GM21737 (cell line): ENCODE results near the gene ST3GAL3.
"Not testable (repeated sequence)": the region's sequence is repeated elsewhere in the genome, so short reads cannot be mapped to it uniquely, and the experiment has no call there.

ENCODE experiments used
- ATAC-seq: cut with Tn5 transposase; IDR thresholded peaks from one replicate; pipeline ENCODE4 v1.9.1; 2021; ENCODE audit warnings: mild to moderate bottlenecking, moderate library complexity; ENCODE audit not compliant: unreplicated experiment

ST3GAL3 gene

DNA sequence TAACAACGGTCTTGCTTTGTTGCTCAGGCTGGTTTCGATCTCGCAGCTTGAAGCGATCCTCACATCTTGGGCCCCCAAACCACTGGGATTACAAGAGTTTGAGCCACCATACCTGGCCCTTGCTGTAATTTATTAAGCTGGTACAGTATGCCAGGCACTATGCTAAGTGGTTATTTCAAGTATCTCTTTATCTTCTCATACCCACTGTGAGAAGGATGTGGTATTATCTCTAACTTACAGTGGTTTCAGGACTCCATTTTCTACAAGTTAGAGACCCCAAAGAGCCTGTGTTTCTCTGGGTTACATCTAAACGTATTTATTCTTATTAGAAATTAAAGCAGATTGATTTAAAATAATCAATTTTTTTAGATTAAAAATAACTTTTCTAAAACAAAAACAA is 8.1 kb upstream of the ST3GAL3 start:
- ATAC-seq: no peak

- ATAC-seq: no peak
These were observed 3.5 kb upstream of the ST3GAL3 start for GRCh38 chr1:43703836-43704235.

DNA sequence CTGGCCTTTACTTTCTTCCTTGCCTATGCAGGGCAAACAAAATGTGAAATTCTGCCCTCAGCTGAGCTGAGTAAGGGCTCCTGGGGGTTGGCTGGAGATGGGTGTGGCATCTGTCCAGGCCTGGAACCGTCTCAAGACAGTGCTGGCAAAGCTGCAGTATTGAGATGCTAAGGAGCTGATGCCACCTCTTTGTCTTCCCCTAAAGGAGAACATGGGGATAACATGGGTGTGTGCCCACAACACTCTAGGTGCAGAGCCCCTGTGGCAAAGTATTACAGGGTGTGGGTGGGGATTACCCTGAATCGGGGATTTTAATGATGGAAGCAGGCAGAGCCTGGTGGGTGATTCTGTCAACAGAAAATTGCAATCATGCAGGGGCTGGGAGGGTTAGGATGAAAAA is 2.5 kb upstream of the ST3GAL3 start:
- ATAC-seq: no peak

- no peak for ATAC-seq
These were observed 2.0 kb upstream of the ST3GAL3 start for GRCh38 chr1:43705334-43705733.

DNA sequence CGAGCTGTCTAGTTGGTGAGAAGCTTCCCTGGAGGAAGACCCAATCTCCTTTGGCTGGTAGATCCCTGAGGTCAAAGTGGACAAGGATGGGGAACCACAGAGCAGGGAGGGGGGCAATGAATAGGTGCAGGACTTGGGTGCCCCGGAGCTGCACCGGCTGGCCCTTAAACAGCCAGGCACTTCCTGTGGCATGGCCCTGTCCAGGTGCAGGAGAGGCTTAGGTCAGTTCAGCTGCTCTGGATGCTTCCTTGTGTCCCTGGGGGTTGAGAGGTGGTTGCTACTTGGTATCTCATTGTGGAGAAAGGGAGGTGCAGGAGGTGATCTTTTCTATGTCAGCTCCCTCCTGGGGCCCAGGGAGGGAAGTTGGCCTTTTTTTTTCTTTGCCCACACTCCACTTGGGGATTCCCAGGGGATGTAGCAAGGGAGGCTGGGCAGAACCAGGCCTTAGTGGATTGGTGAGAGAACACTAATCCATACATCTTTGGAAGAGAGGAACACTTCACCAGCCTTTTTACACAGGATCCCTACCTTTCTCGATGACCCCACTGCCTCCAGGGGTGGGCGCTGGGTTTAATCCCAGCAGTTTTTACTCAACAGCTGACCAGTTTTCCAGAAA is 1.2 kb upstream of the ST3GAL3 start:
- ATAC-seq: no peak

DNA sequence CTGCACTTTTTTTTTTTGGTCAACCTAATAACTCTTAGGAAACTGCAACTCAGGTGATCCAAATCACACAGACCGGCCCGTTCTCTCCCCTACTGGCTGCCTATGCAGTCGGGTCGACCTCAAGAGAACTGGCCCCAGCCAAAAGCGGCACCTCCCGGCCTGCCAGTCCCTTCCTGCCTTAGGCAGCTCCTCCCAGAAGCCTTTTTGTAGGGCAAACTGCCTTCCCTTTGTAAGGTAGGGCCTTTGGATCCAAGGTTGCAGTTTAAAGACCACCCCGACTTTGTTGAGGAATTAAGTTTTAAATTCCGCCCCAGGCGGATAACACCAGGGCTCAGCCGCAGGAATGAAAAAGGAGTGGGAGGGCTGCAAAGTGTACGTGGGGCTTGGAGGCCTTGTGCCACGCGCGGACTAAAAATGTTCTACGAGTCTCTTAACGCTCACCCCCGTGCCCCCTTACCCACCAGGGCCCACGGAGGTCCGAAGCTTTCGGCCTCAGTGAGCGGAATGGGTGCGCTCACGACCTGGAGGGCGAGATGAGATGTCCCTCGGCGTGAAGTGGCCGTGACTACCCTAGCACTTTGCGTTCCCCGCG is 642 bp upstream of the ST3GAL3 start:
- no peak for ATAC-seq

DNA sequence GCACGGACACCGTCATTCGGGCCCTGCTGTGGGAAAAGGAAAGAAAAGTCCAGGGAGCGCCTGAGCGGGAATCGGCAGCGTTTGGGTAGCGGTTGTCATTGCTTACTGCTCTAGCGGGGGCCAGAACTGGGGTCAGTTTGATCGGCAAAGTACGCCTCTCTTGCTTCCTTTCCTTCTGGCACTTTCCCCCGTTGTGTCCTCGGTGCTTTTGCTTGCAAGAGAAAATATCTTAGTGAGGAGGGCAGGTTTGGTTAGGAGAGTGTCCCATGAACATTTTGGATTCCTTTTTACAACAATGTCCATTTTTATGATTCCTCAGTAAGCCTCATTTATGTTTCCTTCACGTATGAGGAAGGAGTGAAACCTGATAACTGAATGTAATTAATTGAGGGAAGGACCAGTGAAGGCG is 670 bp downstream of the ST3GAL3 start:
- ATAC-seq: no peak

DNA sequence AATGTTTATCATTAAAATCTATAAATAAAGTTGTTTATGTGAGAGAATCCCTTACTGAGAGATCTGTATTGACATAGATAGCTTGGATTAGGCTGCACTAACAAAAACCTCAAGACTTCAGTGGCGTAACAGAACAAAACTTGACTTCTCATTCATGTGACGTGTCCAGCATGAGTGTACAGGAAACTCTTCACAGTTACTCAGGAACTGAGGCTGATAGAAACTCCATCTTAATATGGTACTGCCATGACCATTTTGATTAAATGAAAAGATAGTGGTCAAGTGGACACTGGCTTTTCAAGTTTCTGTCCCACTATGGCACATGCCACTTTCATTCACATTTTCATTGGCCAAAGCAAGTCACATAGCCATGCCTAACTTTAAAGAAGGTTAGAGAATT is 3.7 kb downstream of the ST3GAL3 start:
- ATAC-seq: no peak

- ATAC-seq: no peak
These were observed 4.4 kb downstream of the ST3GAL3 start for GRCh38 chr1:43711524-43712386.

GRCh38 chr1:43716559-43717281 is 9.4 kb downstream of the ST3GAL3 start:
- ATAC-seq: no peak

DNA sequence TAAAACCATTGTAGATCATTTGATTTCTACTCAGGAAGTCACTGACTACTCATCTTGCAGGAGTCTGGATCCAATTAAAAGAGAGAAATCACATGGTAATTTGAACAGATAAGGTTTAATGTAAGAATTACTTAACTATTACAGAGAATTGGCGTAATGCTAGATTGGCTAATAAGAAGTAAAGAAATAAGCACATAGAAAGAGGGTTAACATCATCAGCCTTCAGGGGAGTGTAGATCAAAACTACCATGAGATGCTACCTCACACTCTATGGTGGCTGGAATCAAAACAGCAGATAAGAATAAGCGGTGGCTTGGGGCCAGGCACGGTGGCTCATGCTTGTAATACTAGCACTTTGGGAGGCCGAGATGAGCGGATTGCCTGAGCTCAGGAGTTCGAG is 11.7 kb downstream of the ST3GAL3 start:
- ATAC-seq: no peak

DNA sequence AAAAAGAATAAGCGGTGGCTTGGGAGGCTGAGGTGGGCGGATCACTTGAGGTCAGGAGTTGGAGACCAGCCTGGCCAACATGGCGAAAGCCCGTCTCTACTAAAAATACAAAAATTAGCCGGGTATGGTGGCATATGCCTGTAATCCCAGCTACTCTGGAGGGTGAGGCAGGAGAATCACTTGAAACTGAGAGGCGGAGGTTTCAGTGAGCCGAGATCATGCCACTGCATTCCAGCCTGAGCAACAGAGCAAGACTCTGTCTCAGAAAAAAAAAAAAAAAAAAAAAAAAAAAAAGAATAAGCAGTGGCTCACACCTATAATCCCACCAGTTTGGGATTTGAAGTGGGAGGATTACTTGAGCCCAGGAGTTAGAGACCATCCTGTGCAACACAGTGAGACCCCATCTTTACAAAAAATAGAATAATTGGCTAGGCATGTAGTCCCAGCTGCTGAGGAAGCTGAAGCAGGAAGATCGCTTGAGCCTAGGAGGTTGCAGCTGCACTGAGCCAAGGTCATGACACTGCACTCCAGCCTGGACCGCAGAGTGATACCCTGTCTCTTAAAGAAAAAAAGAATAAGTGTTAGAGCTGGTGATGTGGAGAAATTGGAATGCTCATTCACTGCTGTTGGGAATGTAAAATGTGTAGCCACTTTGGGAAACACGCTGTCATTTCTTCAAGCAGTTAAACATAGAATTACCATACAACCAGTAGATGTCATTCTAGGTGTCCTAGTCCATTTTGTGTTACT is 12.5 kb downstream of the ST3GAL3 start:
- not testable (repeated sequence) for ATAC-seq

DNA sequence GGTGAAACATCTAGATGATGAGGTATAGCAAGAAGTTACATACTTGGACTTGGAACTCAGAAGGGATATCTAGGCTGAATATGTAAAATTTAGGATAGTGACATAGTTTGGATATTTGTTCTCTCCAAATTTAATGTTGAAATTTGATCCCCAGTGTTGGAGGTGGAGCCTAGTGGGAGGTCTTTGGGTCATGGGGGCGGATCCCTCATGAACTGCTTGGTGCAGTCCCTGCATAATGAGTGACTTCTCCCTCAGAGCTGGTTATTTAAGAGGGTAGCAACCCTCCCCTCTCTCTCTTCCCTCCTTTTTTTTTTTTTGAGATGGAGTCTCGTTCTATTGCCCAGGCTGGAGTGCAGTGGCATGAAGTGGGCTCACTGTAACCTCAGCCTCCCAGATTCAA is 15.5 kb downstream of the ST3GAL3 start:
- ATAC-seq: no peak

DNA sequence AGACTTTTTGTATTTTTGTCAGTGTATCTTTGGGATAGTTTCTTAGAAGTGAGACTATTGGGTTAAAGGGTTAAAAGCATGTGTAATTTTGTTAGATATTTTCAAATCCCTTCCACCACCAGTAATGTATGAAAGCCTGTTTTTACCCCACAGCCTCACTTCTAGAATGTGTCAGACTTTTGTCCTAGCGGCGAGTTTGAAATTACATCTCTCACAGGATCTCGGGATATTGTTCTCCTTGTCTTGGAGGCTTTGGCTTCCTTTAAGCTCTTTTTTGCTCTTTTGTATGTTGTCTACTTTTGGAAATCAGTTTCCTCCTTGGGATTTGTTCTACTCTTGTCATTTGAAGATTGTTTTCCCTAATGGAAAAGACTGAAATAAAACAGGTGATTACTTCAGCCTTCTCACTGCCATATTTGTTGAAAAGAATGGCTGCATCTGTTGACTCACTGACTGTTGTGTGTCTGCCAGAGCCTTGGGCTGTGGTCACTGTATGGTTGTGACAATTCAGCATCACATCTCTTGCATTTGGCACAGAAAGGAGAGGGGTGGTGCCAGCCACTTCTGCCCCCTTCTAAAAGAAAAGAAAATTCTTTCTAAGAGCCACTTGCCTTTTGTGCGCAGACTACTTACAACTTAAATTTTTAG is 22.6 kb downstream of the ST3GAL3 start:
- no peak for ATAC-seq

GRCh38 chr1:43731867-43732531 is 24.7 kb downstream of the ST3GAL3 start:
- ATAC-seq: no peak

- no peak for ATAC-seq
These were observed 29.5 kb downstream of the ST3GAL3 start for GRCh38 chr1:43736819-43737218.

DNA sequence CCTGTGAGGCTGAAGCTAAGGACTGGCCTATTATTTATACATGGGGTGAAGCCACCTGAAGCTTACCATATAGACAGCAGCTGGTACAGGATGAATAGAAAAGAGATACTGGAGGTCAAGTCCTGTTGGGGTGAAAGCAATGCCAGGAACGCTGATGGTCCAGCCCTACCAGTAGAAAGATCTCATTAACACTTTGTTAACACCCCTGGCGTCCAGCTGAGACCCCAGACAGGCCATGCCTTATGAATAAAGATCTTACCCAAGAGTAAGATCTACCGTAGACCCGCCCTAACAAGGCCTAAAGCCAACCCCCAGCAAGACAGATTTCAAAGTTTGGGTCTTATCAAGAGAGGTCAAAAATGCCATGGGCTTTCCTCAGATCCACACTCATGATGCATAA is 34.7 kb downstream of the ST3GAL3 start:
- ATAC-seq: no peak

DNA sequence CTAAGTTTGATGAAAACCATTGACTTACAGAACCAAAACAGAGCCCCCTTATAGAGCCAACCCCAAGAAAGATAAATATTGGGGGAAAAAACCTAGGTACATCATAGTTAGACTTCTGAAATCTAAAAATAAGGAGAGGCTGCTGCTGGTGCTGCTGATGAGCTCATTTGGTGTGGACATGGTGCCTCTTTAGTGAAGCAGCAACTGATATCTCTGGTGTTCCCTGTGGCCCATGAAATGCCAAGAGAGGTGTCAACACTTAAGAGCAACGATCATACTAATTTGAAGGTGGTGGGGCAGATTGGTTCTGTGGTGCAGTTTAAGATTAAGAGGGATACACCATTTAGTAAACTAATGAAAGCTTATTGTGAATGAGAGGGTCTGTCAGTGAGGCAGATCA is 35.9 kb downstream of the ST3GAL3 start:
- no peak for ATAC-seq

- ATAC-seq: no peak
These were observed 40.4 kb downstream of the ST3GAL3 start for GRCh38 chr1:43747736-43748135.

- no peak for ATAC-seq
These were observed 42.7 kb downstream of the ST3GAL3 start for GRCh38 chr1:43750083-43750482.
